CD4-positive, alpha-beta T cell treated with Interferon alpha-2 for 1 hour (primary cell): ENCODE measurements around the gene ZBTB11.
"Not testable (repeated sequence)": the region's sequence is repeated elsewhere in the genome, so short reads cannot be mapped to it uniquely, and the experiment has no call there.

Experiments
- DNase-seq, 2 donors: peaks; one replicate each; pipeline ENCODE4 v3.0.0-alpha.2; 2020 to 2022

ZBTB11 gene

DNA sequence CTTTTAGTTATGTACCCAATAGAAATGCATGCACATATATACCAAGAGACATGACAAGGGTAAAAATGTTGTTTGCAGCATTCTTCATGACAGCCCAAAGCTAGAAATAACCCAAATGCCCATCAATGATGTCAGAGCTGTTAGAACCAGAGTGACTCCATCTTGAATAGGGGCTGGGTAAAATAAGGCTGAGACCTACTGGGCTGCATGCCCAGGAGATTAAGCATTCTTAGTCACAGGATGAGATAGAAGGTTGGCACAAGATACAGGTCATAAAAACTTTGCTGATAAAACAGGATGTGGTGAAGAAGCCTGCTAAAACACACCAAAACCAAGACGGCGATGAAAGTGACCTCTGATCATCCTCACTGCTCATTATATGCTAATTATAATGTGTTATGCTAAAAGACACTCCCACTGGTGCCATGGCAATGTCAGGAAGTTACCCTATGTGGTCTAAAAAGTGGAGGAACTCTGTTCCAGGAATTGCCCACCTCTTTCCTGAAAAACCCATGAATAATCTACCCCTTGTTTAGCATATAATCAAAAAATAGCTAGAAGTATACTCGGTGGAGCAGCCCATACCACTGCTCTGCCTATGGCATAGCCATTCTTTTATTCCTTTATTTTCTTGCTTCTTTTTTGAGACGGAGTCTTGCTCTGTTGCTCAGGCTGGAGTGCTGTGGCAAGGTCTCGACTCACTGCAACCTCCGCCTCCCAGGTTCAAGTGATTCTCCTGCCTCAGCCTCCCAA lies 32.9 kb downstream of the ZBTB11 start:
- peak; percentile 67 to 82 for DNase-seq

DNA sequence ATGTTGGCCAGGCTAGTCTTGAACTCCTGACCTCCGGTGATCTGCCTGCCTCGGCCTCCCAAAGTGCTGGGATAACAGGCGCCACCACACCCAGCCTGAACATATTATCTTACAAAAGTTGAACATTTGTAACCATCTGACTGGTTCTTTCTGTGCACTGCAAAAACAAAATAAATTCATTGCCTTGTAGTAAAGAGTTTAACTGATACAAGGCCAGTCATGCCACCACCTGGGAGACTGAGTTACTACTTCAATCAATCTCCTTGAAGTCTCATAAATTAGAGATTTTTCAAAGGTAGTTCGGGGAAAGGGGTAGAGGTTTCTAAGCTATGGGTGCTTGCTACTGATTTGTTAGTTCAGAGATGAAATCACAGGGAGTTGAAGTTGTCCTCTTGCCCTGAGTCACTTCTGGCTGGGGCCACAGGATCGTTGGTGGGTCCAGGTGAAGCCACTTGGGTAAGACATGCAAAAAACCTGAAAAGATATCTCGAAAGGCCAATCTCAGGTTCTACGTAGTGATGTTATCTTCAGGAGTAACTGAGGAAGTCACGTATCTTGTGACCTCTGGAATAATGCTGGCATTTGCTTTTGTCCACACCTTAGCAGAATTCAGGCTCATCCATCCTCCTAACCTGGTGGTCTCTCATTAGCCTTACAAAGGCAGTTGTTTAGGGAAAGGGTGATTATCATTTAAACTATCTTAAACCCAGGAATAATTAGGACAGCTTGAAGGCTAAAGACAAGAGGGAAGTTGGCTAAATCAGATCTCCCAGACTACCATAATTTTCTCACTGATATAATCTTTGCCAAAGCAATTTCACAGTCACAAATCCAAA lies 33.7 kb downstream of the ZBTB11 start:
- DNase-seq: no peak

DNA sequence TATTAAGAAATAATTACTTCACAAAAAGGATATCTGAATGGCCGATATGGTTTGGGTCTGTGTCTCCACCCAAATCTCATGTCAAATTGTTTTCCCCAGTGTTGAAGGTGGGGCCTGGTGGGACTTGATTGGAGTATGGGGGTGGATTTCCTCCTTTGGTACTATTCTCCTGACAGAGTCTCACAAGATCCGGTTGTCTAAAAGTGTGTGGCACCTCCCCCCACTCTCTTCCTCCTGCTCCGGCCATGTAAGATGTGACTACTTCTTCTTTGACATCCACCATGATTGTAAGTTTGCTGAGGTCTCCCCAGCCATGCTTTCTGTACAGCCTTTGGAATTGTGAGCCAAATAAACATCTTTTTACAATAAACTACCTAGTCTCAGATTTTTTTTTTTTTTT lies 34.5 kb downstream of the ZBTB11 start:
- DNase-seq: no peak

DNA sequence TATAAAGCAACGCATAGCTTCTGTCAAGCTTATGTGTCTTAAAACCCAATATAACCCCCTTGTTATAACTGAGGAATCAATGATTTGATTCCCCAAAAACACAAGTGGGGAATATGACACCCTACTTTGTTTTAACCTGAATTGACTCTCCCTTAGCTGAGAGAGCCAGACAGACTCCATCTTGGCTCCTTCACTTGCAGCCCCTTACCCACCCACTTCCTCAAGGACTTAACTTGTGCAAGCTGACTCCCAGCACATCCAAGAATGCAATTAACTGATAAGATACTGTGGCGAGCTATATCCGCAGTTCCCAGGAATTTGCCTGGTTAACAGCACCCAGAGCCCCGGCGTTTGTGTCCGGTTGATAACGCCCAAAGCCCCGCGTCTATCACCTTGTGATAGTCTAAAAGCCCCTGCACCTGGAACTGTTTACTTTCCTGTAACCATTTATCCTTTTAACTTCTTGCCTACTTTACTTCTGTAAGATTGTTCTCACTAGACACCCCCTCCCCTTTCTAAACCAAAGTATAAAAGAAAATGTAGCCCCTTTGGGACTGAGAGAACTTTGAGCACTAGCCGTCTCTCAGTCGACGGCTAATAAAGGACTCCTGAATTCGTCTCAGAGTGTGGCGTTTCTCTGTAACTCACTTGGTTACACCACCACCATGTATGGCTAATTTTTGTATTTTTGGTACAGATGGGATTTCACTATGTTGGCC lies 35.4 kb downstream of the ZBTB11 start:
- not testable (repeated sequence) for DNase-seq

DNA sequence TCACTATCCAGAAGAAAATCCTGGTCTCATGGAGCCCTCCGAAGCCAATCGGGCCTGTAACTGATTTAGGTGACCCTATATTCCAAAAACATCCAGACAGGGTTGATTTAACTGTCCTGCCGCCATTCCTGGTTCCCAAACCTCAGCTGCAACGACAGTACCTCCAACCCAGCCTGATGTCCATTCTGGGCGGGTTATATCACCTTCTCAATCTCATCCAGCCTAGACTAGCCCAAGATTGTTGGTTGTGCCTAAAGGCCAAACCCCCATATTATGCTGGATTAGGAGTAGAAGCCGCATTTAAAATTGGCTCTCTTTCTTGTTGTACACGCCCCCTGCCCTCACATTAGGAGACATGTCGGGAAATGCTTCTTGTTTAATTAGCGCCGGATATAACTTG lies 36.7 kb downstream of the ZBTB11 start:
- no peak for DNase-seq

DNA sequence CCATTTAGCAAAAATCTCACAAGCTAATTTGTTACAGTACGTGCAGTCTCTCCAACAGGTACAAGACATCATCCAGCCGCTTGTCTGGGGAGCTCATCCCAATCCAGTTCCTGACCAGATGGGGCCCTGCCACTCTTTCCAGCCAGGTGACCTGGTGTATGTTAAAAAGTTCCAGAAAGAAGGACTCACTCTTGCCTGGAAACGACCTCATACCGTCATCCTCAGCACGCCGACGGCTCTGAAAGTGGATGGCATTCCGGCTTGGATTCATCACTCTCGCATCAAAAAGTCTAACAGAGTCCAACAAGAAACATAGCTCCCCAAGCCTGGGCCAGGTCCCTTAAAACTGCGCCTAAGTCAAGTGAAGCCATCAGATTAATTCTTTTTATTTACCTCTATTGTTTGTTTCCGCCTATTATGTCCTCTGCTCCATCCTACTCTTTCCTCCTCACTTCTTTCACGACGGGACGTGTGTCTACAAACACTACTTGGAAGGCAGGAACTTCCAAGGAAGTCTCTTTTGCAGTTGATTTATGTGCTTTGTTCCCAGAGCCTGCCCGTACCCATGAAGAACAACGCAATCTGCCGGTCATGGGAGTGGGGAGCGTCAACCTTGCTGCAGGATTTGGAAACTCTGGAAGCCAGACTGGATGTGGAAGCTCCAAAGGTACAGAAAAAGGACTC lies 37.5 kb downstream of the ZBTB11 start:
- DNase-seq: no peak

DNA sequence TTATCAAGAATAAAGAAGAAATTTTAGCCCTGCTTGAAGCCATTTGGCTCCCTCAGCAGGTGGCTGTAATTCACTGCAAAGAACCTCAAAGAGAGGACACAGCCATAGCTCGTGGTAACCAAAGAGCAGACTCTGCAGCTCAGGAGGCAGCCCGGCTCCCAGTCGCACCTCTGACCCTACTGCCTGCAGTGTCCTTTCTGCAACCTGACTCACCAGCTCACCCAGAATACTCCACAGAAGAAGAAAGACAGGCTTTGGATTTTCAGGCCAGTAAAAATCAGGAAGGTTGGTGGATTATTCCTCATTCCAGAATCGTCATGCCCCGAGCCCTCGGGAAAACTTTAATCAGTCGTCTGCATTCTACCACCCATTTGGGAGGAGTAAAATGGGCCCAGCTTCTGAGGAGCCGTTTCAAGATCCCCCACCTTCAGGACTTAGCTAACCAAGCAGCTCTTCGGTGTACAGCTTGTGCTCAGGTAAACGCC lies 38.6 kb downstream of the ZBTB11 start:
- no peak for DNase-seq

DNA sequence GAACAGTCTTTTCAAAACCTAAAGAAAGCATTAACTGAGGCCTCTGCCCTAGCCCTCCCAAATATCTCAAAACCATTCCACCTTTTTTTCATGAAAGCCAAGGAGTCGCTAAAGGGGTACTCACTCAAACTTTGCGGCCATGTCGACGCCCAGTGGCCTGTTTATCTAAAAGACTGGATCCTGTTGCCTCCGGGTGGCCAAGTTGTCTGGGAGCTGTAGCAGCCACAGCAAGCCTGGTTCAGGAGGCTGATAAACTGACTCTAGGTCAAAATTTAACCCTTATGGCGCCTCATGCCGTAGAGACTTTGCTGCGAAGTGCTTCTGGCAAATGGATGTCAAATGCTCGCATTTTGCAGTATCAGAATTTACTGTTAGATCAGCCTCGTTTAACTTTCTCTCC lies 39.5 kb downstream of the ZBTB11 start:
- DNase-seq: no peak

DNA sequence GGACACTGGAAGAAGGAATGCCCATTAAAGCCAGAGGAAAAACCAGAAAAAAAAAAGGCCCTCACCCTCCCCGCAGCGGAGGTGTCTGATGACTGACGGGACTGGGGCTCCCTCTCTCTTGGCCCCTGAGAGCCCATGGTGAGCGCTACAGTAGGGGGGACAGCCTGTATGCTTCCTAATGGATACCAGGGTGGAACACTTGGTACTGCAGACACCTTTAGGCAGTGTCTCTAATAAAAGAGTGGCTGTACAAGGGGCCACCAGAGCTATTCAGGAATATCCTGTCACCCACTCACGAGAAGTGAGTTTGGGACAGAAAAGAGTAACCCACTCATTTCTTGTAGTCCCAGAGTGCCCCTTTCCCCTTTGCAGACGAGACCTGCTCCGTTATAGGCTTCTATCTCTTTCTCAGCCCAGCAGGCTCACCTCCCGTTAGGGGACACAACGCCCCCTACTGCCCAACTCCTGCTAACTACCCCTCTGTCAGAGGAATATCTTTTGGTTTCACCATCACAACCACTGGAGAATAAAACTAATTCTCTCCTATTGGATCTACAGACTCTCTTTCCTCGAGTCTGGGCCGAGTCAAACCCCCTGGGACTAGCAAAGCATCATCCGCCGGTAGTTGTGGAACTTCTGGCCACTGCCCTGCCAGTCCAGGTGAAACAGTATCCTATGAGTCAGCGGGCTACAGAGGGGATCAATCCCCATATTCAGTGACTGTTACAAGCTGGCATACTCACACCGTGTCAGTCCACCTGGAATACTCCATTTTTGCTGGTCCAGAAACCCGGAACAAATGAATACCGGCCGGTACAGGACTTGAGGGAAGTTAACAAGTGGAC lies 40.8 kb downstream of the ZBTB11 start:
- DNase-seq: peak; percentile 55 to 73

DNA sequence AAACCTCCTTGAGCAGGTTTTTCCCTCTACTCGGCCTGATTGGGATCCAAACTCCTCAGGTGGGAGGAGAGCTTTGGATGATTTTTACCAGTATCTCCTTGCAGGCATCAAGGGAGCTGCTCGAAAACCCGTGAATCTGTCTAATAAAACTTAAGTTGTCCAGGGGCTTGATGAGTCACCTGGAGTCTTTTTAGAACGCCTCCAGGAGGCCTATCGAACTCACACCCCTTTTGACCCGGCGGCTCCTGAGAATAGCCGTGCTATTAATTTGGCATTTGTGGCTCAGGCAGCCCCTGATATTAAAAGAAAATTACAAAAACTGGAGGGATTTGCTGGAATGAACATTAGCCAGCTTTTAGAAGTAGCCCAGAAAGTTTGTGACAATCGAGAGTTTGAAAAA lies 41.6 kb downstream of the ZBTB11 start:
- DNase-seq: no peak

DNA sequence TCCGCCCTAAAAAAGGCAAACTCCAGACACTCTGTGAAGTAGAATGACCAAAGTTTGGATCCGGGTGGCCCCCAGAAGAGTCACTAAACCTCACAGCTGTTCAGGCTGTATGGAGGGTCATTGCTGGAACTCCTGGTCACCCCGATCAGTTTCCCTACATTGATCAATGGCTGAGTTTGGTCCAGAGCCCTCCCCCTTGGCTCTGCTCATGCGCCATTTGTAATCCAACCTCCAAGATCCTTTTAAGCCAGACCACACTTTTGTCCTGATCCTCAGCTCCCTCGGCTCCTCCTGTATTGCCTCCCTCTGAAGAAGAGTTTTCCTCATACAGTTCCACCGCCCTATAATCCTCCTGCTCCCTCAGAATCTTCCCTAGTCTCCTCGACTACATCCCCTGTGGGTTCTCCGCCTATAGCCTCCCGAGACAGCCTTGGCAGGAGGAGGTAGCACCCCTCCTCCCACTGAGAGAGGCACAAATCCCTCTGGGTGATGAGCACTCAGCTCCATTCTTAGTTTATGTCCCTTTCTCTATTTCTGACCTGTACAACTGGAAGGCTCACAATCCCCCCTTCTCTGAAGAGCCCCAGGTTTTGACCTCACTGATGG lies 42.2 kb downstream of the ZBTB11 start:
- no peak for DNase-seq

DNA sequence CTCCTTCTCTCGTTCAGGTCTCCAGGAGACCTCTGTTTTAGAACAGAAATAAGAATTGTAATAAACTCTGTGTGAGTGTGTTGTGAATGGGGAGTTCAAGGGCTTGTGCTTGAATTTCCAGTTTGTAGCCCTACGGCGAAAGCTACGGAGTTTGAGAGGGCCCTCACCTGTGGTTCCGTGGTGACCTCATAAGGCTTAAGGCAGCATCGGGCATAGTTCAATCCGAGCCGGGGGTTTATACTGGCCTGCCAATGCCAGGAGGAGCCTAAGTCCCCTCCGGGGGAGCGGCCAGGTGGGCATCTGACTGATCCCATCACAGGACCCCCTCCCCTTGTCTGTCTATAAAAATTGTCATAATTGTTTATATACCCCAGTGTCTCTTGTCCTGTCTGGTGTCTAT lies 43.7 kb downstream of the ZBTB11 start:
- no peak for DNase-seq

DNA sequence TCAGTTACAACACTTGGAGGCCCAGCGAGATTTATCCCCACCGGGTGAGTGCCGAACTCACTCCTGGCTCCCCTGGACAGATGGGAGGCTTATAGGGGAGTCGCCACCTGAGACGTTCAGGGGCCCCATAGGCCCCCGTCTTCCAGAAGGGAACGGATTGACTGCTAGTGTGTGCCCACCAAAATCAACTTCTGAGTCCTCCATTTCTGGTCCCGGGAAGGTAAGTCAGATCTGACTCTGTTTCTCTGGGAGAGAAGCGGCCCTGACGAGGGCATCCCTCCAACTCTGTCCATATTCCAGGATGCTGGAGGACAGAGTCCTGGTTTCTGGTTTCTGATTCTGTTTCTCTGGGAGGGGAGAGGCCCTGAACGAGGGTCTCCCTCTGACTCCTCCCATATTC lies 44.3 kb downstream of the ZBTB11 start:
- DNase-seq: no peak

DNA sequence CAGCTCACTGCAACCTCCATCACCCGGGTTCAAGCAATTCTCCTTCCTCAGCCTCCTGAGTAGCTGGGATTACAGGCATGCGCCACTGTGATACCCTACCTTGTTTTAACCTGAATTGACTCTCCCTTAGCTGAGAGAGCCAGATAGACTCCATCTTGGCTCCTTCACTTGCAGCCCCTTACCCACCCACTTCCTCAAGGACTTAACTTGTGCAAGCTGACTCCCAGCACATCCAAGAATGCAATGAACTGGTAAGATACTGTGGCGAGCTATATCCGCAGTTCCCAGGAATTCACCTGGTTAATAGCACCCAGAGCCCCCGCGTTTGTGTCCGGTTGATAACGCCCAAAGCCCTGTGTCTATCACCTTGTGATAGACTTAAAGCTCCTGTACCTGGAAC lies 45.0 kb downstream of the ZBTB11 start:
- not testable (repeated sequence) for DNase-seq

DNA sequence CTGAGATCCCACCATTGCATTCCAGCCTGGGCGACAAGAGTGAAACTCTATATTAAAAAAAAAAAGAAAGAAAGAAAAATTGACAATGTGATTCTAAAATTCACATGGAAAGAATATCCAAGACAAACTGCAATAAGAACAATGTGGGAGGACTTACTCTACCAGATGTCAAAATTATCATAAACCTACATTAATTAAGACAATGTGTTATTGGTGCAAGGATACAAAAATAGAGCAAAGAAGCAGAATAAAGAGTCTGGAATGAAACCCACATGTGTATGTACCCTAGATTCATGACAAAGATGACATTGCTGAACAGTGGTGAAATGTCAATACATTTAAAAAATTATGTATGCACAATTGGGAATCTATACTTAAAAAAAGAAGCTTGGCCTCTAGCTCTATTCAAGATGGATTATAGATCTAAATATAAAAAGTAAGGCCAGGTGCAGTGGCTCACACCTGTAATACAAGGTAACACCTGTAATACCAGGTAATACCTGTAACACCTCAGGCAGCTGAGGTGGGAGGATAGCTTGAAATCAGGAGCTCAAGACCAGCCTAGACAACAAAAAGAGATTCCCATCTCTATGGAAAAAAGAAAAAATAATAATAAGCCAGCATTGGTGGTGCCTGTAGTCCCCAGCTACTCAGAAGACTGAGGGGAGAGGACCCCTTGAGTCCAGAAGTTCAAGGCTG lies 45.7 kb downstream of the ZBTB11 start:
- no peak for DNase-seq

DNA sequence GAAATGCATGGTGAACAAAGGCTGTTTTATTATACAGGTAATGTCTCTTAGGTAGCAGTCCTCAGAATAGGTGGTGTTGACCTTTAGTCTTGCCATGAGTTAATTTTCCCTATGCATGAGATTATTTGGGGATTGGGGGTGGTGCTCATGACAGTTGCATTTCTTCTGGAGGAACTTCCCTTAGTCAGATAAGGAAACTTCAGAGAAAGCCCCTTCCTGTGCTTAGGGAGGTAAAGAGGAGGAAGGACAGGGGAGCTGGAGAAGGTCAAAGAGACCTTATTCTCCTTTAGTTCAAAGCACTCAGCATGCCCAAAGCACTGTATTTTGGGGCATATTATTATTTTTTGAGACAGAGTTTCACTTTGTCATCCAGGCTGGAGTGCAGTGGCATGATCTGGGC lies 47.7 kb downstream of the ZBTB11 start:
- no peak for DNase-seq

DNA sequence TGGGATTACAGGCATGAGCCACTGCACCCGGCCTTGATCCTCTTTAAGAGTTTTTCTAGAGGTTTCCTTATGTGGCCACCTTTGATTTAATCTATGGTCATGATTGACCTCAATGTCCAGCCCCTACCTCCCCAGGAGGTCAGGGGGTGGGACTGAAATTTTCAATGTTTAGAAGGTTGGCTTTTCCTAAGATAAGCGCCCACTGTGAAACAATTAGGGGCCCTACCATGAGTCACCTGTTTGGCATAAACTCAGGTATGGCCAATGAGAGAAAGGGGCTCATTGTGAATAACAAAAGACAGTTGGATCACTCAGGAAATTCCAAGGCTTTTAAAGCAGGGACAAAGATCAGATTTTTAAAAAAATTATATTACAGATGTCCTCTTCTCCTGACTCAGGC lies 51.1 kb downstream of the ZBTB11 start:
- no peak for DNase-seq

DNA sequence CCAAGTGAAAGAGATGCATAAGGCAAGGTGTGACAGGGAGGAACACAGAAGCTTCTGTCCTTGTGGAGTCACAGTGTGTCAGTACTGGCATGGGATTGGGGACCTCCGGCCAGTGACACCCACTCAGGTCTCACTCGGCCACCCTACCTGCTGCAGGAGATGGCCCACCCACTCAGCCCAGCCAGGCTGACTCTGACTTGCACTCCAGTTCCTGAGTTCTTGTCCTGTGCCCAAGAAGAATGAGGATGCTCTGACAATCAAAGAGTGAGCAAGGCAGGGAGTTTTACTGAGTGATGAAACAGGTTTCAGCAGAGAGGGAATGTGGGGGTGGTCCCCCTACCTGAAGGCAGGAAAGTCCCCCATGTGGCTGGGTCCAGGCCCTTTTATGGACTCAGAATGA lies 52.1 kb downstream of the ZBTB11 start:
- DNase-seq: no peak

DNA sequence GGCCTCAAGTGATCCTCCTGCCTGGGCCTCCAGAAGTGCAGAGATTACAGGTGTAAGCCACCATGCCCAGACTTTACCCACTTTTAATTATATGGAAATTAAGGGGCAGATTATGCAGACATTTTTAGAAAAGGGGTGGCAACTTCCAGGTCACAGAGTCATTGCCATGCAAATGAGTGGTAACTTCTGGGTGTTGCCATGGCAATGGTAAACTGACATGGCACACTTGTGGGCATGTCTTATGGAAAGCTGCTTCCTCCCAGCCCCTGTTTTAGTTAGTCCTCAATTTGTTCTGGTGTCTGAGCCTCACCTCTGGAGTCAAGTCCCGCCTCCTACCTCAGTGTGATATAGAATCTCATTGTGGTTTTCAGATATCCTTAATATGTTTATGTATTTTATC lies 53.3 kb downstream of the ZBTB11 start:
- DNase-seq: no peak

DNA sequence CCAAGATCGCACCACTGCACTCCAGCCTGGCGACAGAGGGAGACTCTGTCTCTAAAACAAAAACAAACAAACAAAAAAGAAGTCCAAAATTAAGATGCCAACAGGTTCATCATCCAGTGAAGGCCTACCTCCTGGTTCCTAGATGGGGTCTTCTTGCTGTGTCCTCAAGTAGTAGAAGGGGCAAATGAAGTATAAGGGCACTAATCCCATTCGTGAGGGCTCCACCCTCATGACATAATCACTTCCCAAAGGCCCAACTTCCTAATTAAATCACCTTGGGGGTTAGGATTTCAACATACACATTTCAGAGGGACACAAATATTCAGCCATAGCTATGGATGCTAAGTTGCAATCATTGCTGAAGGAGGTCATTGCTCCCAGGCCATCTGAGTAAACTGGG lies 57.2 kb downstream of the ZBTB11 start:
- no peak for DNase-seq

DNA sequence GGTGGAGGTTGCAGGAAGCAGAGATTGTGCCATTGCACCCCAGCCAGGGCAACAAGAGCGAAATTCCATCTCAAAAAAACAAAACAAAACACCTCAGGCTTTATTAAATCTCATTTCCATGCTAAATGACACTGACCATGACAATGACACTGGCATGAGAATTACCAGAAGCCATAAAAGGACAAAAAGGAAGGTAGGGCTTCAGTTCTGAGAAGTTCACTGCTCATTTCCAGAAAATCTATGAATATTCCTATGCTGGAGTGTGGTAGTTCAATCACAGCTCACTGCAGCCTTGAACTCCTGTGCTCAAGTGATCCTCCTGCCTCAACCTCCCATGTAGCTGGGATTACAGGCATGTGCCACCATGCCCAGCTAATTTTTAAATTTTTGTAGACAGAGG lies 58.2 kb downstream of the ZBTB11 start:
- DNase-seq: no peak
